HT-29 (cell line): ENCODE measurements around the gene NIM1K. TPM values are rescaled to one million over a fixed set of nuclear protein-coding genes. Genes with fewer than 3 reads are reported as not detected.
A peak's percentile ranks its signal among the peaks of the same experiment; 100 is the strongest.
"Not testable (repeated sequence)": the region's sequence is repeated elsewhere in the genome, so short reads cannot be mapped to it uniquely, and the experiment has no call there.

Source experiments
- DNase-seq: peaks from one replicate; pipeline ENCODE4 v3.0.0-alpha.2; 2015; ENCODE audit warnings: low spot score
- small RNA-seq: library from RNA; depleted of rRNA; stranded (forward); fragments of <200 nt; gene quantifications from one replicate; pipeline ENCODE3, GENCODE V24; 2014
- total RNA-seq: library from RNA; depleted of rRNA; stranded (reverse); fragments of >200 nt; shearing (Covaris generic); gene quantifications from 2 replicates; pipeline ENCODE4 v1.2.3, GENCODE V29; 2014; rRNA removed

Gene NIM1K
- total RNA-seq, 1 experiment from 2014 or later, result not detected

DNA sequence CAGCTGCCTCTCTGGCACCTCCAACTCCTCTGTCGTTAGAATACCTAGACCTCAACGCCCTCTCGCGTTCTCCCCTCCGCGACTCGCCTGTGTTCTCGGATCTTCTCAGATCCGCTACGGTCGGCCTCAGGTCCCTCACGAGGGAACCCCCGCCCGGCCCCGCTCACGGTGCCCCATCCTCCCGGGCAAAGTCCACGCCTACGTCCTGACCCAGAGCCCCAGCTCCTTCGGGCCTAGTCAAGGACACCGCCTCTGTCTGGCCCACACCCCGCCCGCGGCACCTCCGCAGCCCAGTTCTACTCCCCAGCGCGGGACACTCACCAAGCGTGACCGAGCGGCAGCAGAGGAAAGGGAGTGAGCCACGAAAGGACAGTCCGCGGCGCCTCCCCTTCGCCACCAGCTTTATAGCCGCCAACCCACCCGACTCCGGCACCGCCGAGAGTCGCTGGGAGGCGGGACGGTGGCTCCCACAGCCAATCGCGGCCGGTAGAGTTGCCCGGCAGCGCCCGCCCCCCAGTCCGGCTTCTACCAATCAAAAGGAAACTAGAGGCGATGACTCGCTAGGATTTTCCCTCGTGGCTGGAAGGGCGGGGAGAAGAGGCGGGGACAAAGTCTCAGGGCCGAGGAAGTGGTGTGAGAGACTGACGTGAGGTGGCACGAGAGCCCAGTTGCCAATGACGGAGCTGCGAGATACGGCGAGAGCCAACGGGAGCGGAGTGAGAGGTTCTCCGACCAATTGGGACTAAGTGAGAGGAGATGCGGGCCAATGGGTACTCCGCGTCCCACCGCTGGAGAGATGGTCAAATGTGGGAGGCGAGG, 121.2 kb downstream of the NIM1K start, which contains the start of gene HMGCS1:
Gene HMGCS1 (minus strand): TSS at position 378 of the 819 bp plus-strand sequence. CDS start 14,447 bp downstream, outside the sequence.
- peak; percentile 100 for DNase-seq

DNA sequence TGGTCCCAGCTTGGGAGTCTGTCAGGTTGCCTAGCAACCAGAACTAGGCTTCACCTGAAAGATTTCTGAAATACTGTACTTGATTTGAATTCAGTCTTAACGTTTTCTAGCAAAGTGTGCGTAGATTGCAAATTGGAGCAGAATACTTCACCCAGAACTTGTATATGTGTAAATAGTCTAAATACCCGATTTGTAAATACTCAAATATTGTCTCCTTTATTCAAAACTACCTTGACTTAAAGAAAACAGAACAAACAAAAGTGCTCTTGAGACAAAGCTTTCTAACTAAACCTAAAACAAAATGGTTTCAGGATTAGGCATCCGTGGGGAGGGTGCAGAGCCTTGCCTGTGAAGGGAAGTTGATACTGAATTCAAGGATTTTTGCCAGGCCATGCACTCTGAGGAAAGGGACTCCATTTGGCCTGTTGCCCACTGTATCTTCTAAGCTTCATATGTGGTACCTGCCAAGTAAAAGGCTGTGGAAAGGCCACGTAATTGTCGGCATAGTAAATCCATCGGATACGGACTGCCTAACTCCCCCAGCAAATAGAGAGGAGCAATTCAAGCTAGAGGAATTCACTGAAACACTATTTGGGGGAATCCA, 121.9 kb downstream of the NIM1K start:
- no peak for DNase-seq

DNA sequence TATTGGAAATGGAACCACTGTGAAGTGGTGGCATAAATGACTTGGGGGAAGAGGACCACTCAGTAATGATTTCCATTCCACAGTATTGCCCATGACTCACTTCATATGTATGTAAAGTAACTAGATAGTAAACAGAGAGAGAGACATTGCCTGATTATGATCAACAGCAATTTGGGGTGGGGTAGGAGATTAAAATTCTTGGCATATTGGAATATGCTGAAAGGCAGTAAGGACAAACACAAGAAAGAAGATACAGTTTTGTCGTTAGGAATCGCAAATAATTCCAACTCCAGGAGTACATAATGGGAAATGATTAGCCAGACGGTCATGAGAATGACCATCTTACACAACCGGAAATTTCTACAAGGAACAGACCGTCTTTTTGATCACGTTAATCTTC, 122.7 kb downstream of the NIM1K start:
- peak; percentile 56 for DNase-seq

DNA sequence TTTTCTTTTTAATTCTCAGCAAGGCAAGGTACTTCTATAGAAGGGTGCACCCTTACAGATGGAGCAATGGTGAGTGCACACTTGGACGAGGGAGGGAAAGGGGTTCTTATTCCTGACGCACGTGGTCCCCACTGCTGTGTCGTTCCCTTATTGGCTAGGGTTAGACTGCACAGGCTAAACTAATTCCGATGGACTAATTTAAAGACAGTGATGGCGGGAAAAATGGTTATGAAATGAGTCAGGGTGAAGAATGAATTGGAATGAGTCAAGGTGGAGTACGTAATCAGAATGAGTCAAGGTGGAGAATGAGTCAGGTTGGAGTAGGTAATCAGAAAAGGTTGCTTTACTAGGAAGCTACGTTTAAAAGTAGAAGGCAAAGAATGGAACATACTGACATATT, 123.2 kb downstream of the NIM1K start:
- peak; percentile 73 for DNase-seq

DNA sequence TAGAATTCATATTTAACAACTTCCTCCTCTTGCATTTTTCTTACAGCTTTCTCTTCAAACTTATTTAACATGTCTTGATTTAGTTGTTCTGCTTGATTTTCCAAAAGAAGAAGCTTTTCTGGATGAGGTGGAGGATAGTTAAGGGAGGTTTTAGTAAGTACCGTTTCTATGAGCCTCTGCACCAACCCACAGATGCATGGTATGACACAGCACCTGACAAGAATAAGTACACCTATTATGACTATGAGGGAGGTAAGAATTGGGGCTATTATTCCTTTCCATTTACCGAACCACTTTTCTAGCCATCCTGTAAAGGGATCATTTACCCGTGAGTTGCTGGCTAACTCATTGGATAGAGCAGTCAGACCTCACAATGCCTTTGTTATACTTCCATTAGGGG, 123.7 kb downstream of the NIM1K start:
- no peak for DNase-seq

DNA sequence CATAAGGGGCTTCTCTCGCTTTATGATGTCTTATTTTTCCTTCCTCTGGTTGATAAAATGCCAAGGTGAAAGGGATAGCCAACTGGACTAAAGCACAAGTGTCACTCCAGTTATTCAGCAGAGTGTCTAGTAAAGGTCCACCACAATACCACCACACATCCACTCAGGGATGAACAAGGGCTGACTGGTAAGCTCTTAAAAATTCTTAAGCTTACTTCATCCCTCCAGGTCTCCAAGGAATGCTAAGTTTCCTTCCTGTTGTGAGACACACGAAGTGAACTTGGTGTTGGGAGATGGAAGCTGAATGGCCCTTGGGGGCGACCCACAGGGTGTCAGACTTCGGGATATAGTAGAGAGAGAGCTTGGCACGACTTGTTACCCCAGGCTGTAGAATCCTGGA, 124.4 kb downstream of the NIM1K start:
- no peak for DNase-seq

DNA sequence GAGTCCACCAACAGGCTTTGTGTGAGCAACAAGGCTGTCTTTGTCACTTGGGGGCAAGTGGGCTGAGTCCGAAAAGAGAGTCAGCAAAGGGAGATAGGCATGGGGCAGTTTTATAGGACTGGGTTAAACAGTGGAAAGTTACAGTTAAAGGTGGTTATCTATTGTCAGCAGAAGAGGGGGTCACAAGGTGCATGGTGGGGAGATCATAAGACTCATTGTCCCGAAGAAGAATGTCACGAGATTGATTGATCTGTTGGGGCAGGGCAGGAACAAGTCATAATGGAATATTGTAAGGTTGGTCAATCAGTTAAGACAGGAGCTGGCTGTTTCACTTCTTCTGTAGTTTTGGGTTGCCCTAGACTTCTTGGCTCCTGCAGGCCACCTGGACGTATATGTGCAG, 128.8 kb downstream of the NIM1K start:
- DNase-seq, result no peak

DNA sequence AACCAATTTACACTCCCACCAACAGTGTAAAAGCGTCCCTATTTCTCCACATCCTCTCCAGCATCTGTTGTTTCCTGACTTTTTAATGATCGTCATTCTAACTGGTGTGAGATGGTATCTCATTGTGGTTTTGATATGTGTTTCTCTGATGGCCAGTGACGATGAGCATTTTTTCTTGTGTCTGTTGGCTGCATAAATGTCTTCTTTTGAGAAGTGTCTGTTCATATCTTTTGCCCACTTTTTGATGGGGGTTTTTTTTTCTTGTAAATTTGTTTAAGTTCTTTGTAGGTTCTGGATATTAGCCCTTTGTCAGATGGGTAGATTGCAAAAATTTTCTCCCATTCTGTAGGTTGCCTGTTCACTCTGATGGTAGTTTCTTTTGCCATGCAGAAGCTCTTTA, 131.5 kb downstream of the NIM1K start:
- not testable (repeated sequence) for DNase-seq

DNA sequence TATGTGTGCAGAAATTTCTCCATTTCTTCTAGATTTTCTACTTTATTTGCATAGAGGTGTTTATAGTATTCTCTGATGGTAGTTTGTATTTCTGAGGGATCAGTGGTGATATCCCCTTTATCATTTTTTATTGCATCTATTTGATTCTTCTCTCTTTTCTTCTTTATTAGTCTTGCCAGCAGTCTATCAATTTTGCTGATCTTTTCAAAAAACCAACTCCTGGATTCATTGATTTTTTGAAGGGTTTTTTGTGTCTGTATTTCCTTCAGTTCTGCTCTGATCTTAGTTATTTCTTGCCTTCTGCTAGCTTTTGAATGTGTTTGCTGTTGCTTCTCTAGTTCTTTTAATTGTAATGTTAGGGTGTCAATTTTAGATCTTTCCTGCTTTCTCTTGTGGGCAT, 133.6 kb downstream of the NIM1K start:
- DNase-seq, result not testable (repeated sequence)

Small RNA genes within 50 kb of the gene (small RNA-seq; reads per million reads assigned to genes)
- not detected for gene AC106800.4

Other genes with a start within 250 kb of the NIM1K start
- gene ANXA2R, start 151.9 kb upstream of the NIM1K start, total RNA-seq, result 21.1 and 22.7 TPM in 2 replicates
- gene ZNF131, start 71.3 kb upstream of the NIM1K start, total RNA-seq, result 31.8 and 35.5 TPM in 2 replicates
- 50.6 and 51.4 TPM in 2 replicates for gene HMGCS1, start 121.2 kb downstream of the NIM1K start, total RNA-seq
- gene CCL28, start 220.2 kb downstream of the NIM1K start, total RNA-seq, result 2.2 and 4.2 TPM in 2 replicates